Aorta (tissue), 5 donors: ENCODE data around the gene HOXA2. TPM values are rescaled to one million over a fixed set of nuclear protein-coding genes. Genes with fewer than 3 reads are reported as not detected.
A peak's percentile ranks its signal among the peaks of the same experiment; 100 is the strongest.

ENCODE experiments used
- ATAC-seq: fragments of 200-7000 bp; cut with Tn5 transposase; one replicate; pipeline ENCODE4 v1.9.1; 2022; ENCODE audit warnings: moderate library complexity; ENCODE audit not compliant: low FRiP score
- DNase-seq, 2 donors: peaks; one replicate each; pipeline ENCODE4 v3.0.0-alpha.2; 2020
- H3K27ac ChIP-seq, 2 donors: one replicate each; pipeline ENCODE4 v1.5.1; 2013; ENCODE audit warnings: low read length in 2 of 2, mild to moderate bottlenecking in 2 of 2, moderate library complexity in 2 of 2, control low read depth in 1 of 2, inconsistent platforms in 1 of 2, low read depth in 1 of 2
- H3K27me3 ChIP-seq, 2 donors: one replicate each; pipeline ENCODE4 v1.6.1; 2013; ENCODE audit warnings: control low read depth in 1 of 2, low read length in 1 of 2, mild to moderate bottlenecking in 1 of 2, moderate library complexity in 1 of 2; ENCODE audit not compliant: insufficient read depth in 2 of 2, control insufficient read depth in 1 of 2
- H3K36me3 ChIP-seq, 2 donors: one replicate each; pipeline ENCODE4 v1.6.1; 2013; ENCODE audit warnings: control low read depth in 1 of 2, low read length in 1 of 2, mild to moderate bottlenecking in 1 of 2; ENCODE audit not compliant: insufficient read depth in 2 of 2, control insufficient read depth in 1 of 2
- H3K4me1 ChIP-seq, 2 donors: one replicate each; pipeline ENCODE4 v1.6.1; 2013; ENCODE audit warnings: low read length in 2 of 2, control low read depth in 1 of 2, mild to moderate bottlenecking in 1 of 2, moderate library complexity in 1 of 2; ENCODE audit not compliant: insufficient read depth in 2 of 2, control insufficient read depth in 1 of 2
- H3K4me3 ChIP-seq, 2 donors: one replicate each; pipeline ENCODE4 v1.5.1; 2013; ENCODE audit warnings: low read length in 2 of 2, control low read depth in 1 of 2, mild to moderate bottlenecking in 1 of 2
- H3K9me3 ChIP-seq: one replicate; pipeline ENCODE4 v1.6.1; 2013; ENCODE audit warnings: mild to moderate bottlenecking, low read length; ENCODE audit not compliant: control insufficient read depth
- WGBS, 2 donors: extraction: QIAGEN DNeasy Blood & Tissue Kit; methylation state at CpG; one replicate each; pipeline ENCODE4 v1.1.7; 2013; 5-methylcytosine and 5-hydroxymethylcytosine counted together
- intact Hi-C, 2 donors: fragments of 100-400 bp; cut with DNase I; formaldehyde crosslinking; loops; one replicate each; pipeline versions ENCODE4 v1.14.2 to v1.15.0; 2022
- polyA plus RNA-seq, 2 donors: library from polyadenylated mRNA; stranded (reverse); fragments of 200-250 nt; gene quantifications; one replicate each; pipeline ENCODE4 v1.2.3, GENCODE V29; 2013
- total RNA-seq, 2 donors: library from RNA; stranded (reverse); fragmentation: NEBNext Ultra II Directional; extraction: Animal tissue kit (Norgen Biotek cat#: 25700); gene quantifications; one replicate each; pipeline ENCODE4 v1.2.1, GENCODE V29; 2021
- donor health status: healthy with polysubstance abuse.
- donor health status: Bipolar disorder and iron deficiency.
- donor health status: DM: no; HTN: no; CAD: no.
- donor health status: DM: no; HTN: no; CAD: no.
- donor health status: DM: yes; HTN: yes; CAD: no.

HOXA2 gene
- total and polyA plus RNA-seq, 4 donors, result 1.6 to 4.7 (median 2.9) TPM

- DNase-seq (no peak), ATAC-seq (no peak)
- Histone ChIP-seq H3K36me3 (no peaks in the 10 kb centered on the region), H3K4me1 (no peaks in the 10 kb centered on the region), H3K27ac (peak overlapping the region; percentile 20 to 58), H3K9me3 (no peaks in the 10 kb centered on the region), H3K4me3 (peak overlapping the region; percentile 37 to 67), H3K27me3 (no peaks in the 10 kb centered on the region)
- intact Hi-C loops, result loop anchor here (2.0 to 5.0 kb wide), 2 partner anchors 45 to 288 kb away; partner anchors contain the start of gene HOXA1 (in 1 of the 2)
- WGBS, 2 donors, result 1 to 6% methylated on average over 29 of the region's 29 CpGs
Measured at GRCh38 chr7:27142580-27143022, 40.1 kb upstream of the HOXA2 start.

- whole genome bisulfite sequencing, 2 donors, result 22 to 28% methylated on average over 30 of the region's 30 CpGs
- Histone ChIP-seq H3K36me3 (no peaks in the 10 kb centered on the region), H3K27ac (peak overlapping the region in 1 of 2 donors; percentile 58), H3K9me3 (no peaks in the 10 kb centered on the region), H3K27me3 (no peaks in the 10 kb centered on the region), H3K4me3 (peak overlapping the region; percentile 37 to 67), H3K4me1 (no peaks in the 10 kb centered on the region)
- peak in 1 of 2 donors; percentile 55 for DNase-seq
- ATAC-seq, result no peak
- intact Hi-C loops, result loop anchor here (2.0 to 5.0 kb wide), 2 partner anchors 45 to 287 kb away; partner anchors contain the start of gene HOXA1 (in 1 of the 2)
Measured at GRCh38 chr7:27141923-27142579, 39.6 kb upstream of the HOXA2 start.

GRCh38 chr7:27141137-27141922 lies 38.8 kb upstream of the HOXA2 start:
- H3K4me1 ChIP-seq, result no peaks in the 10 kb centered on the region
- no peaks in the 10 kb centered on the region for H3K27me3 ChIP-seq
- peak overlapping the region in 1 of 2 donors; percentile 7 for H3K4me3 ChIP-seq
- H3K27ac ChIP-seq, result no peak overlapping the region
- 69 to 79% methylated on average over 18 of the region's 18 CpGs for WGBS, 2 donors
- DNase-seq, result no peak
- ATAC-seq, result no peak
- no peaks in the 10 kb centered on the region for H3K36me3 ChIP-seq
- intact Hi-C loops, result loop anchor here in 1 of 2 donors (5.0 kb wide), 1 partner anchor 44 kb away; the partner anchor contains the start of gene HOXA1
- H3K9me3 ChIP-seq, result no peaks in the 10 kb centered on the region

GRCh38 chr7:27140126-27140857 lies 37.8 kb upstream of the HOXA2 start:
- no peaks in the 10 kb centered on the region for H3K4me1 ChIP-seq
- 79 to 95% methylated on average over 15 of the region's 15 CpGs for WGBS, 2 donors
- H3K4me3 ChIP-seq, result no peak overlapping the region
- DNase-seq, result no peak
- no peaks in the 10 kb centered on the region for H3K27me3 ChIP-seq
- no peaks in the 10 kb centered on the region for H3K36me3 ChIP-seq
- H3K9me3 ChIP-seq, result no peaks in the 10 kb centered on the region
- no peak for ATAC-seq
- intact Hi-C loops, result loop anchor here in 1 of 2 donors (5.0 kb wide), 1 partner anchor 43 kb away; the partner anchor contains the start of gene HOXA1
- H3K27ac ChIP-seq, result no peak overlapping the region

- whole genome bisulfite sequencing, 2 donors, result 59 to 75% methylated on average over 53 of the region's 53 CpGs
- ATAC-seq (no peak), DNase-seq (peak in 1 of 2 donors; percentile 78)
- Histone ChIP-seq H3K9me3 (no peaks in the 10 kb centered on the region), H3K4me3 (no peak overlapping the region), H3K27me3 (no peaks in the 10 kb centered on the region), H3K27ac (no peak overlapping the region), H3K4me1 (no peaks in the 10 kb centered on the region), H3K36me3 (no peaks in the 10 kb centered on the region)
- intact Hi-C loops, result loop anchor here in 1 of 2 donors (5.0 kb wide), 1 partner anchor 42 kb away; the partner anchor contains the start of gene HOXA1
Measured at GRCh38 chr7:27139334-27140125, 37.0 kb upstream of the HOXA2 start.

GRCh38 chr7:27138985-27139333 lies 36.5 kb upstream of the HOXA2 start:
- no peaks in the 10 kb centered on the region for H3K36me3 ChIP-seq
- no peak overlapping the region for H3K27ac ChIP-seq
- WGBS, 2 donors, result 72 to 88% methylated on average over 11 of the region's 11 CpGs
- no peaks in the 10 kb centered on the region for H3K4me1 ChIP-seq
- intact Hi-C loops, result no loop called here
- H3K4me3 ChIP-seq, result no peak overlapping the region
- H3K9me3 ChIP-seq, result no peaks in the 10 kb centered on the region
- ATAC-seq, result no peak
- H3K27me3 ChIP-seq, result no peaks in the 10 kb centered on the region
- DNase-seq, result no peak

- intact Hi-C loops, result no loop called here
- Histone ChIP-seq H3K36me3 (no peaks in the 10 kb centered on the region), H3K4me3 (no peak overlapping the region), H3K4me1 (no peaks in the 10 kb centered on the region), H3K27ac (no peak overlapping the region), H3K27me3 (no peaks in the 10 kb centered on the region), H3K9me3 (no peaks in the 10 kb centered on the region)
- ATAC-seq (no peak), DNase-seq (no peak)
- 95 to 97% methylated on average over 1 of the region's 1 CpG for whole genome bisulfite sequencing, 2 donors
Measured at GRCh38 chr7:27138472-27138871, 36.0 kb upstream of the HOXA2 start.
